ENCODE results near the gene AFTPH.

Gene AFTPH

DNA sequence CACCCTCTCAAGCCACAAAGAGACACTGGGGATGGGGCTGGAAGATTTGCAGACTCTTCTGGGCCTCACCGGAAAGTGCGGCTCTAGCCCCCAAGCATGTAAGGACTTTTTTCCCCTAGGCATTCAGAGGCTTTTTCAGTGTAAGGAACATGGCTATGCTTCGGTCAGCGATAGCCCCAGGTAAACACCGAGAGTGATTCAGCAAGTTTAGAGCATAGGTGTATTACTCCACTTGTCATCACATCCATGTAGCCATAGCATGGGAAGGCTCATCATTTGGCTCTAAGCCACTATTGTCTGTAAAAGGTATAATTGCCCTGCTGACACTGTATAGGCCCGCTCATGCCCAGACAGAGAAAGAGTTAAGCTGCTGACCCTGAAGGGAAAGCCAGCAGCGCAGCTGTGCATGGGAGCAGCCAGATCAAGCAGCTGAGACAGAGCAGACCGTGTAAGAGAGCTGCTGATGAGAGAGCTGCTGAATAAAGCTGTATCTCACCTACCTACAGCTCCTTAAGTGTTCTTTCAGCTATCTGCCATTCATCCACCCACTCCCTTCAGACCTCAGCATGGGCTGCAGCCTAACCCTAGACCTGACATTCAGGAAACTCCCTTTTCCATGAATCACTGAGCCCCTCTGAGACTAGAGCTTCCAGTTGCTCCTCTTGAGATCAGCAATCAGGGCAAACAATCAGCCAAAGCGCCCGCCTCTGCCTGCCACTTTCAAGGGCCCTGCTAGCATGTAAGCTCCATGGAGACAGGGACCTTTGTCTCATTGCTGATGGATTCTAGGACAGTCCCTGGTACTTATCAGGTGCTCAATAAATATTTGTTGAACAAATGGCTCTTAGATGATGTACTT lies 44.6 kb upstream of the AFTPH start:
- no peak overlapping the region for H3K4me3 ChIP-seq (ENCODE audit: low read depth, low read length)
- no peak for TF ChIP-seq CTCF (IDR thresholded peaks at IDR 0.05; ENCODE audit: control insufficient read depth, extremely low read depth, insufficient read depth)
- DNase-seq (ENCODE audit: low read depth), result no peak

GRCh38 chr2:64481665-64482064 lies 42.5 kb upstream of the AFTPH start:
- no peak for DNase-seq (ENCODE audit: low read depth)
- no peak for TF ChIP-seq CTCF (IDR thresholded peaks at IDR 0.05; ENCODE audit: control insufficient read depth, extremely low read depth, insufficient read depth)
- H3K4me3 ChIP-seq (ENCODE audit: low read depth, low read length), result no peak overlapping the region

DNA sequence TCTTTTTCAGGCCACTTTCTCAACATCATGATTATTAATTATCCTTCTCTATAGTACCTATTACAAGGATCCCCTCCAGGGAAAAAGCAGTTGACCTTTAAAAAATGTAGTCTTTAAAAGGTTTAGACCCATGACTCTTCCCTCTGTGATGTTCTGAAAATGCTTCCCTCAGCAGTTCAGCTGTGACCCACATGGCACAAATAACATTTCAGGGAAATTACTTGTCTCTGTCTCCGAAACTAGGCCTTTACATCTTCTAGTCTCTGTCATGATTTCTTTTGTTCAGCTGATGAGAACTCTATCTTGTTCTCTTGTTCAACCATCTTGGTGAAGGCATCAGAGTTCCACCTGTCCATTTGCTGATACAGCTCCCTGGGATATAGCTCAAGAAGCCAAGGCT lies 41.9 kb upstream of the AFTPH start:
- TF ChIP-seq CTCF (IDR thresholded peaks at IDR 0.05; ENCODE audit: control insufficient read depth, extremely low read depth, insufficient read depth), result no peak
- DNase-seq (ENCODE audit: low read depth), result no peak
- no peak overlapping the region for H3K4me3 ChIP-seq (ENCODE audit: low read depth, low read length)

- no peak overlapping the region for H3K4me3 ChIP-seq (ENCODE audit: low read depth, low read length)
- TF ChIP-seq CTCF (IDR thresholded peaks at IDR 0.05; ENCODE audit: control insufficient read depth, extremely low read depth, insufficient read depth), result no peak
- peak; percentile 63 for DNase-seq (ENCODE audit: low read depth)
Measured at GRCh38 chr2:64482765-64483504, 41.2 kb upstream of the AFTPH start.

DNA sequence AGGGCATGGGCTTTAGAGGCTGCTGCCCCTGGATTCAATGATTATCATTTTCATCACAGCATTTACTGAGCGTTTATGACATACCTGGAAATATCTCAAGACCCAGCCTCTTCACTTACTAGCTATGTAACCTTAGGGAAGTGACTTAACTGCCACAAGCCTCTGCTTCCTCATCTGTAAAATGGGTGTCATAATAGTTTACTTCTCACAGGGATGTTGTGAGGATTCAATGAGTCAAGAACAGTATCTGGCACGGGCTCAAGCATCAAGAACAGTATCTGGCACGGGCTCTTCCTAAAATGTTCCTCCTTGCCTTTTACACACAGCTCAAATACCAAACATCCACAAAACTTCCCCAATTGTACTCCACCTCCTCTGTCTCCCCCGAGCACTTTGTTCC lies 38.8 kb upstream of the AFTPH start:
- no peak for TF ChIP-seq CTCF (IDR thresholded peaks at IDR 0.05; ENCODE audit: control insufficient read depth, extremely low read depth, insufficient read depth)
- H3K4me3 ChIP-seq (ENCODE audit: low read depth, low read length), result no peak overlapping the region
- DNase-seq (ENCODE audit: low read depth), result no peak

DNA sequence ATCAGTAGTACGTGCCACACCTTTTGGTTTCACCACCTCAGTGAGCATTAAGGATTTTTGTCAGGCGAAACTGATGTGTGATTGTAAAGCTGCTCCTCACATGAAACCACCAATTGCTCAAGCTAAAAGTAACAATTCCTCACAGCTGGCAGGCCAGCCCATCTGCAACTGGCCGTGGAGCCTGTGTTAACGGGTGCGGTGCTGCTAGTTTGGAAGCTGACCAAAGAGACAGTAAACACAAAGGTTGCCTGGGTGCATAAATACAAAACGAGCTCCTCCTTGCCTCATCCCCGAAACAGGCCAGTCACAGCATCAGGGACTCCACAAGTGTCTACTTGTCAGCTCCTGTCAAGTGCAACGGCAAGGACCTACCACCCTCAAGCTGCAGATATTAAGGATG lies 38.2 kb upstream of the AFTPH start:
- no peak for TF ChIP-seq CTCF (IDR thresholded peaks at IDR 0.05; ENCODE audit: control insufficient read depth, extremely low read depth, insufficient read depth)
- DNase-seq (ENCODE audit: low read depth), result no peak
- no peak overlapping the region for H3K4me3 ChIP-seq (ENCODE audit: low read depth, low read length)
